Ecto neural progenitor cell (in vitro differentiated cells): ENCODE results near the gene TEX30.

Experiments used
- DNase-seq: peaks from one replicate; pipeline ENCODE4 v3.0.0-alpha.2; 2018; ENCODE audit warnings: low spot score

Gene TEX30

DNA sequence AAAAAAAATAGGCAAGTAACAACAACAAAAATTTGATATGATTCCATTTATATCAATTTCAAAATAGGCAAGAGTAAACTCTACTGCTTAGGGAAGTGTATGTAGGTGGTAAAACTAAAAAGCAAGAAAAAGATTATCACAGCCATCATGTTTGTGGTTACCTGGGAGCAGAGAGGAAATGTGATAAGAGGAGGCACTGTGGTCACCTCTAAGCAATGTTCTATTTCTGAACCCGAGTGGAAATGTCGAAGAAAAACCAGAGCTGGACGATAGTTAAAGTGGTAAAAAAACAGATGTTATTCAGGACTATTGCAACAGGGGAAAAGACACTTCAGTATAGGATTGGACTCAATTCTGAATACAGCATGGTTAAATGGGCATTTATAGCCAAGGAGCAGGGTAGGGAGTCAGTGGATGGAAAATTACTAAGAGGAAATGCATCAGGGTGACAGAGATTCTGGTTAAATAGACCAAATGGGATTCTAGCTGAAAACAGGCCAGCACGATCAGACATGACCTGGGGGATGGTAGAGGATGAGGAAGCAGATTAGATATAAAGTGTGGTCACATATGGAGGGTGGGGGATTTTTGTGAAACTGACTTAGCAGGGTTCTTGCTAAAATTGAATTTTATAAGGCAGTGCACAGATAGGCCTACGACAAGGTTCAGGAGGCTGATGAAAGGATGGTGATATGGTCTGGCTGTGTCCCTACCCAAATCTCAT, 6.0 kb upstream of the TEX30 start:
- DNase-seq = no peak

GRCh38 chr13:102777736-102778135, 4.2 kb upstream of the TEX30 start:
- DNase-seq = no peak

- no peak for DNase-seq
Observed at GRCh38 chr13:102776271-102776670, 2.7 kb upstream of the TEX30 start.

DNA sequence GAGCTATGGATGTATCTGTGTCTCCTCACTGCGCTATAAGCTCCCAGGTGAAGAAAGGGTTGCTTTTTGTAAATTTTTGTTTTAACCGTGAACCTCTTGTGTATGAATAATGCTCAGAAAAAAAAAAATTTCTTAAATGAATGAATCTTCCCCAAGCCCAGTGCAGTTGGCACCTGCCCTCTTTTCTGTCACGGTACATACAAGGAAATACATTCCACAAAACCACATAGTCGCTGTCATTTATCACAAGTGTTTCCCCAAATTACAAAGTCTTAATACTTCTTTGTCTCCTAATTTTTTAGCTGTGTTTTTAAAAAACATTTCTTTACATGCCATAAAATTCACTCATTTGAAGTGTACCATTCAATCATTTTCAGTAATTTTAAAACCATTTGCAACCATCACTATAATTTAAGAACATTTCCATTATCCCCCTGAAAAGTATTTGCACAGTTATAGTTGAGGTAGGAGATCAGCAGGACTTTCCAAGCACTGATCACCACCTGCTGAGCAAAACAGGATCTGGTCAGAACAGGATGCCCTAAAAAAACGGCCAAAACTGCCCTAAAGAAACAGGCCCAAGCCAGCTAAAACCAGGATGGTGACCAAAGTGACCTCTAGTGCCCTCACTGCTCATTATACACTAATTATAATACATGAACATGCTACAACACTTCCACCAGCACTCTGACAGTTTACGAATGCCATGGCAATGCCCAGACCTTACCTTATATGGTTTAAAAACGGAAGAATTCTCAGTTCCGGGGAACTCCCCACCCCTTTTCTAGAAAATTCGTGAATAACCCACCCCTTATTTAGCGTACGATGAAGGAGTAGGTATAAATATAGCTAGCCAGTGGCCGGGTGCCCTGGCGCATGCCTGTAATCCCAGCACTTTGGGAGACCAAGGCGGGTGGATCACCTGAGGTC, 1.3 kb upstream of the TEX30 start:
- no peak for DNase-seq

DNA sequence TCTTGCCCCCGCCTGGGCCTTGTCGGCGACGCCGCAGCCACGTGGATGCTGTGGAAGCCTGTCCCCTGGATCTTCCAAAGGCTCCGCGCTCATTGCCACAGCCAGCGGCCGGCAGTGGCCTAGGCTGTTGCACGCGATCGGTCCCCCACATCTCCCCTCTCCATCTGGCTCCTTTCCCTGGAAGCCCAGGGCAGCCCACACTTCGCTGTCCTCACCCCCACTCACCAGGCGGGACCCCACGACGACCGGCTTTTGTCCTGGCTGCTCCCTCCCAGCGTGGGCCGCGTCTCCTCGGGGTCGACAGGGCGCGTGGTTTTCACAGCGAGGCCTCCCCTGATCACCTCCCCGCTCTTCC, 605 bp upstream of the TEX30 start:
- DNase-seq = no peak

DNA sequence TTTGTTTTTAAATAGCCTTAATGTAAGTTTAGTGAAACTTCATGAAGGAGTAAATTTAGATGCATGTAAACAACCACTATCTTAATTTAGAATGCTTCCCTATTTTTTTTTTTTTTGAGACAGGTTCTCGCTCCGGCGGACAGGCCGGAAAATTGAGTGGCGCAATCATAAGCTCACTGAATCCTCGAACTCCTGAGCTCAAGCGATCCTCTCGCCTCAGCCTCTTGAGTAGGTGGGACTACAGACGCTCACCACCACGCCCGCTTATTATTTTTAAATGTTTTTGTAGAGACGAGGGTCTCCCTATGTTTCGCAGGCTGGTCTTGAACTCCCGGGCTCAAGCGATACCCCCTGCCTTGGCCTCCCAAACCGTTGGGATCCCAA, 1.6 kb downstream of the TEX30 start:
- DNase-seq = no peak

DNA sequence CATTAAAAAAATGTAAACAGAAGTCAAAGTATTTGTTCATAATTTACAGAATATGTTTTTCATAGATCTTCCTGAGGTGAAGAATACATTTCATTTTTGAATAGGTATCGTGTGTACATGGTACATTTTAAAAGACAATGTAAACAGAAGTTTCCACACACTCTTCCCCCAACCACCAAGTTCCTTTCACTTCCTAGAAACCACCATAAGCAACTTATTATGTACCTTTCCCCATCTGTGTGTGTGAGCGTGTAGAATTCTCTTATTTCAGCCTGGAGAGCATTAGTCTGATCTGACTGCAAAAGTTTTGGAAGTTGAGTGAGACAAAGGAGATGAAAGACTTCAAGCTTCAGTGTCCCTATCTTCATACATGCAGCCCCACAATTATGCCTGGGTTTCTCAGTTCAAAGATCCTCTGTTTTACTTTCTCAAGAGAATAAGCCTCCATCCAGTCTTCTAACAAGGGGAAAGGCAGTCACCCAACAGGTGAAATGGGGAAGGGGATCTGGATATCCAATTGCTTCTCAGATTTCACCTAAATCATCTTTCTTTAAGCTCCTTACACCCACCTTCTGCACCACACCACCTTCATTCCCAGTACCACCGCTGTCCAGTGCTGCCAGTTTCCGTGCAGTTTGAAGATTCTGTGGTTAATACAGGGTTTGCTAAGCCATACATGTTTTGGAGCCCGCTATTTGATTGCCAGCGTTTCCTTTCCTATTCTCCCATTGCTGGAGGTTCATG, 2.1 kb downstream of the TEX30 start:
- DNase-seq = no peak

- no peak for DNase-seq
Observed at GRCh38 chr13:102770435-102770834, 3.2 kb downstream of the TEX30 start.

DNA sequence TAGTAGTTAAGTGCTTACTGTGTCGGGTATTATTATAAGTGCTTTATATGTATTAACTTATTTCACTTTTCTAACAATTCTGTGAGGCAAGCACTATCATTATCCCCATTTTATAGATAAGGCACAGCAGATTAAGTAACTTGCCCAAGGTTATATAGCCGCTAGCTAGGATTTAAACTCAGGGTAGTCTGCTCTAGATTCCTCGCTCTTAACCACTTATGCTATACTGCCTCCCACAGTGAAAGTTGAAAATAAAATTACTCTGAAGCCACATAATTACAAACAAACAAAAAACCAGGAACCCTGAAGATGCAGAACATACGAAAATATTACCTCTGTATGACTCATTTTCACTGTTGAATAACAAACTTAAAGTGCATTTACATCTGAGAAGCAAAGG, 3.9 kb downstream of the TEX30 start:
- no peak for DNase-seq

GRCh38 chr13:102768909-102769308, 4.7 kb downstream of the TEX30 start:
- no peak for DNase-seq

DNA sequence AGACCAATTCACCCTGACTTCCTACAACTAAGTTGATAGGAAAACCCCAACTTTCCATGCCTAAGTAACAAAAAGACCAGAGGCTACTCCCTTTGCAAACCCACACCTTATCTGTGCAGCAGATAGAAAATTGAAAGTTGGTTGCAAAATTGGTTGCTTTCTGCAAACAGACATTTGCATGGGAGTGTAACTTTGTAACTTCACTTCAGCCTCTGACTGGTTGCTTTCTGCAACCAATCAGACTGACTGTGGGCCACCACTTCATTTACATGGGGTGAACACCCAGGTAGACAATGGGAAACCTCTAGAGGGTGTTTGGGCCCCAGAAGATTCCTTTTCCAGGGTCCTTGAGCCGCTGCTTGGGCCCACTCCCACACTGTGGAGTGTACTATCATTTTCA, 9.8 kb downstream of the TEX30 start:
- no peak for DNase-seq

DNA sequence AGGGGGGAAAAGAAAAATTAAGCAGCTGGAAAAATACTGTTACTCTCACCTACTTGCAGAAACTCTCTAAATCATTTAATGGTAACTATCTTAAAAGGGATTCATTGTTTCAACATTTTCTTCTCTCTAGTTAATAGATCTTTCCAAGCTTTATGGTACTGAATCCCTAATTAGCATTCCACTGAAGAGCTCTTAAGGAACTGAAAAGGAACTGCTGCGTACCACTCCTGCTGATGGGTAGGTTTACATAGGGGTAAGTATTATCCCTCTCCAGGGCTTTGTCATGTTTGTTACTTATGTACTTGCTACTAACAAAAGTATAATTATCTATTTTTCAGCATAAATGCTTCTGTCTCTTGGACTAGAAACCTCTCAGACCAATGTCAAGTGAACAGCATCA, 12.5 kb downstream of the TEX30 start:
- no peak for DNase-seq

DNA sequence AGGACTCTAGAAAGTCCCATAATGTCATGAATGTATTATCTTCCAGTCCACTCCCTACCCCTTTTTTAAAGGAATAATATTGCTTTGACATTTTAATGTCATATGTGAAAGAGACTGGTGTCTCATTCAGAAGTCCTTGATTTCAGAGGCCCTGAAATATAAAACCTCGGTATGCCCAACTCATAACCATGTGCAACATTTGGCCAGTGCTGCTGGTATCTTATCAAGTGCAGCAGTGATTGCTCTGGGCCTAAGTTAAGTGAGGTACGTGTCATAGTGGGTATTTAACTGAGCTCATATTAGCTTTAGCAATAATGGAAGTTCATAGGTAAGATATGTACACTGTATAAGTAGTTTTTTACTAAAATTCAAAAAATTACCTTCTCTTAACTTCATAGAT, 14.7 kb downstream of the TEX30 start:
- DNase-seq = no peak

DNA sequence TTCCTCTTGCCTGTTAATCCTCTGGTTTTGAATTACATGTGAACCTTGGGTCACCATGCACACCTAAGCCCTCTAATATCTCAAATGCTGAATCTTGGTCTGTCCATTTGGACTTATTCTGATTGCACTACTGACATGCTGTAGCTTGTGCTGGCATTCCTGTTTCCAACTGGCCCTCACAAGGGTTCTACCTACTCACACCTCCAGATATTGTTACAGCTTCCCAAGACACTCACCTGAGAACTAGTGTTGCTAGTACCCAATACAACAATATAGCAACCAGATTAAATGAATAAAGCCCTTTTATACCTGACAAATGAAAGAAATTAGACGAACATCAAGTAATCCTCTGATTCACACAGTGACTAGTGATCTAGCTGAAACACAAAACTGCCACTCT, 16.6 kb downstream of the TEX30 start:
- no peak for DNase-seq

DNA sequence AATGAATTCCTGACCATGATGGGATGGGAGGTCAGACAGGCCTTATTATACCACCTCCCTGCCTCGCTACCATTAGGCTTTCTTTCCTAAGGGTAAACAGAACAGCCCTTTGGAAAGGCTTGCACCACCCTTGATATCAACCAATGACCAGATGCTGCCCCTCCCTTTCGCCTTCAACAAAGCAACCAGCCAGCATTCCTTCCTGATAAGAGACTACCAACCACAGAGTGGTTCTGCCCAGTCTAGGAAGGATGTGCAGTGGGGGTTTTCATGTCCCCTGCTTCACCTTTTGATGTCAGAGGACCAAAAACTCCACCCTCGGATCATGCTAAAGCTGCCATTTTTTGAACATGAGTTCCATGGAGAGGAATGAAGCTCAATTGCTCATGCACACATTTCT, 21.7 kb downstream of the TEX30 start:
- no peak for DNase-seq

DNA sequence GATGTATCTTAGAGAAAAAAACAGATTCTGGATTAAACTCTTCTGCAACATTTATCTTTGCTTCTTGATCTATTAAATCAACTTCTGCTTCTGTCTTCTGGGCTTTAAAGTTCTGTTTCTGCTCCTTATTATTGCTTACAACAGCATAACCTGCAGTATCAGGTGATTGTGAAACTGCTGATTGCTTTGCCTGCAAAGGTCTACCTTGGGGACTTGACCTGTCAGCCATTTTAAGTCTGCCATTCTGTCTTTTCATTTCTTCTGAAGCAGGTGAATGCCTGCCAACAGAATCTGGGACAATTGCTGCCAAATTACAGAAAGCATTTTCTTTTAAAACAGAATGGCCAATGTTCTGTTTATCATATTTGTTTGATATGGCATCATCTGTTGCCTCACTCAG, 31.1 kb downstream of the TEX30 start:
- DNase-seq = no peak

DNA sequence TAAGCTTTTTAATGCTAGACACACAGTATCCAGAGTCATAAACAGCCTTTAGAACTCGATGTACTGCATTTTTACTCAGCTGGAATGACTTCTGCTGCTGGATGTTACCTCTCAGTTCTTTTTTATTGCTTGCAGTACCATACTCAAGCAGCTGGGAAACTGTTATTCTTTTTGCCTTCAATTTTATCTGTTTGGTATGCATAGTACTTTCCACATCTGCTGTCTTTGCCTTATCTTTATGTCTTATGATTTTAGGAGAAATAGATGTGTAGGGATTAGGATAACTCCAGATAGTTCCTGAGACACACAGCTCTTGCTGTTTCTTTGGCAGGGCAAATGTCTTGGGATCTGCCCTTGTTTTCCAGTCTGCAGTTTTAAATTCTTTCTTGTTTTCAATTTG, 31.5 kb downstream of the TEX30 start:
- DNase-seq = no peak

DNA sequence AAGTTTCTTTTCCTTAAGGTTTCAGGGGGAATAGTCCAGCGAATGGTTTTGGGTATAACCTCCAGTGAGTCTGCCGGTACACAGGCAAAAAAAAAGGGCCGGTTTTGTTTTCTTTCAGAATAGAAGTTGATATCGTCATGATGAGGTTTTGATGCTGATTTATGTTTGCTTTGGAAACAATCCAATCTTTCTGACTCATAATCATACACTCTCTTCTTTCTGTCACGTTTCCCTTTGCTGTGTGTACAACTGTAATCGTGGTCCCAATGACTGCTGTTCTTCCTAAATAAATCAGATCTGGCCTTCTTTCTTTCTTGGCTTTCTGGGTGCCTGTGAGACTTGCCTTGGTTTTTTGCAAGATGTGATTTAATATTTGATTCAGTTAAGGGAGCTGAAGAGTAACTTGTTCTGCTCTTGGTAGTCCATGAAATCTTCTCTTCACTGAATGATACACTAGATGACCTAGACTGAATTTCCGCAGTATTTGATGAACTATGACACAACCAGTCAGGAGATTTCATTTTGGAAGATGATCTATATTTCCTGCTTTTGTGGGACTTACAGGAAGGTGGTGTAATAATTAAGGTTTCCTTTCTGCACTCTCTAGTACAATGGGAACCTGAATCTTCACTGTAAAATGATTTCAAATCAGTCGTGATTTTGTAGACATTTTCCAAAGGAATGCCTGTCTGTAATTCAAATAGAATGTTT, 43.9 kb downstream of the TEX30 start:
- no peak for DNase-seq

DNA sequence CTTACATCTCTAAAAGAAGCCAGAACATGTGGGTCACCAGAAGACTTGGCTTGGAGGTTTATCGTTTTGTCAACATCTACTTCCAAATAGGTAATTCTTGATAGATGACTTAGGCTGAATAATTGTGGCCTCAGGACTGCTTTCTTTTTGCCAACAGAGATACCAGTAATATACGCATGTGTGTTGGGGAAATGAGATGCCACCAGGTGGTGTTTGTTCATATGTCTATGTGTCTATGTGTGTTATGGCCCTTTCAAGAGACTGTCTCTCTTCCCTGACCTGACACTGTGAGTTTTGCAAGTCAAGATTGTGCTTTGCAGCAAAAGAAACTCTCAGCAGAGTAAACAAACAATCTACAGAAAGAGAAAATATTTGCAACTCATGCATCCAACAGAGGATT, 47.2 kb downstream of the TEX30 start:
- DNase-seq = no peak

DNA sequence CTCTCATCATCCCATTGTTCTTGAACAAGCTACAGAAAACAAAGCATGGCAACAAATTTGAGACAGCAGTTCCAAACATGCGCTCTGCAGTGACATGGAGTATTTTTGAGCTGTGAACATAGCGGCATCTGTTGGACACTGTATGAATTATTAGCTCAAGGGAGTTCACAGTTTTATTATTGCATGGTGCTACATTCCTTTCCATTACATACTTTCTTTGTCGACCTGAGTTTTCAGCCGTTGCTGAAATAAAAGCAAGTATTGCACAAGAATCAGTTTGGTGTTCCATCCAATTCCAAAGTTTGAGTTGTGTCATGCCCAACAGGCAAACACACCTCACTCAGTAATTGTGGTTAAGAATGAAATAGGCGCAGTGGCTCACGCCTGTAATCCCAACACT, 48.7 kb downstream of the TEX30 start:
- no peak for DNase-seq

DNA sequence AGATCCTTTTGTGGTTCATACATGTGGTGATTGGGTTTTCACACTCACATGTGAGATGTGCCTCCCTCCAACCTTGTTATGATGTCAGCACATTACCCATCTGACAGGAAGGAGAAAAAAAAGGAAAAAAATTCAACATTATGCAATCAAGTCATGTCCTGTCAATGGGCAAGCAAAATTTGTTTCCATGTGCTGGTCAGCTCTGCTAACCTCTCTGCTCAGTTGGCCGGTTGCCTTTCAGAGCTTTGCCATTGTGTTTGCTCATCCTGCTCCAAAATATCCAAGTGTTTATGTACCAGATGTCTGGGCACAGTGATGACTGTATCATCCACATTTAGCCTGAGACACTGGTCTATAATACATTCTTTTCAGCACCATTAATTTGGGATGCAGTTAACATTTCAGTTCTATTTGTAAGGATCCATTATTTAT, 51.8 kb downstream of the TEX30 start:
- DNase-seq = no peak

- no peak for DNase-seq
Observed at GRCh38 chr13:102718746-102719145, 54.8 kb downstream of the TEX30 start.
